Ascending aorta (tissue), 2 donors: ENCODE measurements around the gene ARL16. TPM values are rescaled to one million over a fixed set of nuclear protein-coding genes. Genes with fewer than 3 reads are reported as not detected.
A peak's percentile ranks its signal among the peaks of the same experiment; 100 is the strongest.

Experiments
- DNase-seq, 2 donors: peaks; one replicate each; pipeline ENCODE4 v3.0.0-alpha.2; 2019; ENCODE audit warnings: low spot score in 2 of 2
- H3K27ac ChIP-seq, 2 donors: fragments of 200-600 bp; sonication (generic); one replicate each; pipeline ENCODE4 v1.5.1; 2016 to 2017; ENCODE audit warnings: mild to moderate bottlenecking in 1 of 2
- H3K27me3 ChIP-seq: fragments of 200-600 bp; sonication (generic); one replicate; pipeline ENCODE4 v1.5.1; 2017
- H3K36me3 ChIP-seq, 2 donors: fragments of 200-600 bp; sonication (generic); one replicate each; pipeline ENCODE4 v1.5.1; 2016
- H3K4me1 ChIP-seq, 2 donors: fragments of 200-600 bp; sonication (generic); one replicate each; pipeline ENCODE4 v1.5.1; 2016 to 2017; ENCODE audit warnings: mild to moderate bottlenecking in 1 of 2
- H3K4me3 ChIP-seq, 2 donors: fragments of 200-600 bp; sonication (generic); one replicate each; pipeline ENCODE4 v1.5.1; 2016 to 2017; ENCODE audit warnings: mild to moderate bottlenecking in 1 of 2
- H3K9me3 ChIP-seq, 2 donors: fragments of 200-600 bp; sonication (generic); one replicate each; pipeline ENCODE4 v1.5.1; 2016
- intact Hi-C: fragments of 100-400 bp; cut with DNase I; formaldehyde crosslinking; loops from one replicate; pipeline ENCODE4 v1.15.1; 2023
- total RNA-seq: library from RNA; depleted of rRNA; stranded (reverse); fragments of >200 nt; gene quantifications from one replicate; pipeline ENCODE4 v1.1.0, GENCODE V29; 2016
- TF ChIP-seq, protein P1 (sequence below), 3 experiments: fragments of 200-600 bp in 2 of 3; fragments of 450-650 bp in 1 of 3; sonication (generic) in 2 of 3; IDR thresholded peaks; one replicate each; pipeline ENCODE4 v1.5.1; 2016 to 2019; ENCODE audit warnings: antibody characterized with exemption in 3 of 3, mild to moderate bottlenecking in 1 of 3, moderate library complexity in 1 of 3

The ARL16 gene
- total RNA-seq, 1 donor from 2014 or later: 21.0 TPM

DNA sequence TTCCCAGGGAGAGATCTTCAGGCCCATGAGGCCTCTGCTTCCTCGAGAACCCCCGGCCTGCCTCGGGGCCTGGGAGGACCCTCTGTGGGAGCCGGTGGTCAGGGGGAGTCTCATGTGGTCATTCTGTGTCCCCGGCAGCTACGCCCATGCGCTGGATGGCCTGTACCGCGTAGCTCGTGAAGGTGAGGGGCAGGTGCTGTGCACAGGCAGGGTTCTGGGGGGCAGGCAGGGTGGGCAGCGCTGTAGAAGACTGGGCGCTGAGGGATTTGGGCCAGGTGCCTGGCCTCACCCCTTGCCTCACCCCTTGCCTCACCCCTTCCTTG is 33.0 kb upstream of the ARL16 start:
- intact Hi-C loops: no loop called here
- Histone ChIP-seq H3K4me3 (no peak overlapping the region), H3K27ac (no peak overlapping the region), H3K36me3 (peaks cover 0 to 4% of the 10 kb centered on the region in 2 donors), H3K27me3 (no peaks in the 10 kb centered on the region), H3K4me1 (peaks cover 4 to 6% of the 10 kb centered on the region in 2 donors), H3K9me3 (no peaks in the 10 kb centered on the region)
- TF ChIP-seq, protein P1, sequence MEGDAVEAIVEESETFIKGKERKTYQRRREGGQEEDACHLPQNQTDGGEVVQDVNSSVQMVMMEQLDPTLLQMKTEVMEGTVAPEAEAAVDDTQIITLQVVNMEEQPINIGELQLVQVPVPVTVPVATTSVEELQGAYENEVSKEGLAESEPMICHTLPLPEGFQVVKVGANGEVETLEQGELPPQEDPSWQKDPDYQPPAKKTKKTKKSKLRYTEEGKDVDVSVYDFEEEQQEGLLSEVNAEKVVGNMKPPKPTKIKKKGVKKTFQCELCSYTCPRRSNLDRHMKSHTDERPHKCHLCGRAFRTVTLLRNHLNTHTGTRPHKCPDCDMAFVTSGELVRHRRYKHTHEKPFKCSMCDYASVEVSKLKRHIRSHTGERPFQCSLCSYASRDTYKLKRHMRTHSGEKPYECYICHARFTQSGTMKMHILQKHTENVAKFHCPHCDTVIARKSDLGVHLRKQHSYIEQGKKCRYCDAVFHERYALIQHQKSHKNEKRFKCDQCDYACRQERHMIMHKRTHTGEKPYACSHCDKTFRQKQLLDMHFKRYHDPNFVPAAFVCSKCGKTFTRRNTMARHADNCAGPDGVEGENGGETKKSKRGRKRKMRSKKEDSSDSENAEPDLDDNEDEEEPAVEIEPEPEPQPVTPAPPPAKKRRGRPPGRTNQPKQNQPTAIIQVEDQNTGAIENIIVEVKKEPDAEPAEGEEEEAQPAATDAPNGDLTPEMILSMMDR (IDR thresholded peaks at IDR 0.05): no peak
- no peak for DNase-seq

DNA sequence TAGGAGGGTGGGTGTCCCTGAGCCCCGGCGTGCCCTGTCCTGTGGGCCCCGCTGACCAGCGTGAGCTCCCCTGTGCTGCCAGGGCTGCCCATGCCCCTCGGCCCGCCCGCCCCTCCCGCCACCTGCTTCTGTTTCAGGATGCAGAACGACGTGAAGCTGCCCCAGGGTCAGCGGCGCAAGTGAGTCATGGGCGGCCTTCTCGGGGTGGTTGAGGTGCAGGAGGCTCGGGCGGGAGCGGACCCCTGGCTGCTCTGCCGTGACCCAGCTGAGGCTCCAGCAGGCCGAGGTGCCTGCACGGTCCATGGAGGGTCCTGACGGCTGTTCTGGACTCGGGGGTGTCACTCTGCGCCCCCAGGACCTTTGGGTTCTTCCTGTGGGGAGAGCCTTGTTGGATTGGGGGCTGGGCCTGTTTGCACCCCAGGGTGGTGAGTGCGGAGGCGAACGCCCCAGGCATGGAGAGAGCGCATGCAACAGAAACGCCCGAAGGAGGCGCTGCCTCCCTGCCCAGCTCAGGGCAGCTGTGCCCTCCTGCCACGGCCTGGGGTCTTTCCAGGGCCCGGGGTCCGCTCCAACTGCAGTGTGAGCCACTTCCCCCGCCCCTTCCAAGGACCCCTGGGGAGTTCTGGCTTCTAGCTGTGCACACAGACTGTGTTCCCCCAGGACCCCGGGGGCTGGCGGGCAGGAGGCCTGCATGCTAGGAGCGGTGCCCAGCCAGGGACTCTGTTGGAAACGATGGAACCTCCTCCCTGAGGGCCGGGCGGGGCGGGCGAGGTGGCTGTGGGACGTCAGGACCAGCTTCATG is 32.5 kb upstream of the ARL16 start:
- Histone ChIP-seq H3K27ac (no peak overlapping the region), H3K9me3 (no peaks in the 10 kb centered on the region), H3K4me3 (no peak overlapping the region), H3K27me3 (no peaks in the 10 kb centered on the region), H3K4me1 (peaks cover 7 to 11% of the 10 kb centered on the region in 2 donors), H3K36me3 (peaks cover 0 to 4% of the 10 kb centered on the region in 2 donors)
- intact Hi-C loops: no loop called here
- no peak for DNase-seq
- TF ChIP-seq, protein P1 (IDR thresholded peaks at IDR 0.05): no peak

DNA sequence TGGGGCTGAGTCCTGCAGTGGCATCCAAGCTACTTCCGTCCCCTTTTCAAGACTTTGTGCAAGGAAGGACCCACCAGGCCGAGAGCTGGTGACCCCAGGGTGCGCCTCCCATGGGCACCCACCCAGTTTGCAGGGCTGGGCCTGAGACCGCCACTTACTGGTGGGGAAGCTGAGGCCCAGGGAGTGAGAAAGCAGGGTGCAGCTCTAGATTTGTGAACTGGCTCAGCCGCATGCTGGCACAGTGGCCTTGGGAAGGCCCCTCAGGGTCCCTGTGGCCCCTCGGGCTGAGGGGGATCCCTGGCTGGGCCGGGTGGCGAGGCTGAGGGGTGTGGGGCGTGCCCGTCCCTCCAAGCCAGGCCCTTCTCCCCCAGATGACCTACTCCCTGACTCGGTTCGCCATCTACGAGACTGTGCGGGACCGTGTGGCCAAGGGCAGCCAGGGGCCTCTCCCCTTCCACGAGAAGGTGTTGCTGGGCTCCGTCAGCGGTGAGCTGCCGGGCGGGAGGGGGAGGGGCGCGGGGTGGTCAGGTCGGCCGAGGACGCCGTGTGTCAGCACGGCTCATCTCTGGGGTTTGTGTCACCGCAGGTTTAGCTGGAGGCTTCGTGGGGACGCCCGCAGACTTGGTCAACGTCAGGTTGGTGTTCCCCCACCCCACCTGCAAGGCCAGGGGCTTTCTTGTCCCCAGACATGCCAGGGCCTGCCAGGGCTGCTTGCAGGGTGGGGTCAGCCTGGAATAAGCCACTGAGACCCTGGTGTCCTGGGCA is 31.7 kb upstream of the ARL16 start:
- TF ChIP-seq, protein P1 (IDR thresholded peaks at IDR 0.05): no peak
- Histone ChIP-seq H3K27ac (no peak overlapping the region), H3K4me1 (peaks cover 7 to 13% of the 10 kb centered on the region in 2 donors), H3K36me3 (peaks cover 0 to 4% of the 10 kb centered on the region in 2 donors), H3K9me3 (no peaks in the 10 kb centered on the region), H3K4me3 (no peak overlapping the region), H3K27me3 (no peaks in the 10 kb centered on the region)
- DNase-seq: no peak
- intact Hi-C loops: no loop called here

DNA sequence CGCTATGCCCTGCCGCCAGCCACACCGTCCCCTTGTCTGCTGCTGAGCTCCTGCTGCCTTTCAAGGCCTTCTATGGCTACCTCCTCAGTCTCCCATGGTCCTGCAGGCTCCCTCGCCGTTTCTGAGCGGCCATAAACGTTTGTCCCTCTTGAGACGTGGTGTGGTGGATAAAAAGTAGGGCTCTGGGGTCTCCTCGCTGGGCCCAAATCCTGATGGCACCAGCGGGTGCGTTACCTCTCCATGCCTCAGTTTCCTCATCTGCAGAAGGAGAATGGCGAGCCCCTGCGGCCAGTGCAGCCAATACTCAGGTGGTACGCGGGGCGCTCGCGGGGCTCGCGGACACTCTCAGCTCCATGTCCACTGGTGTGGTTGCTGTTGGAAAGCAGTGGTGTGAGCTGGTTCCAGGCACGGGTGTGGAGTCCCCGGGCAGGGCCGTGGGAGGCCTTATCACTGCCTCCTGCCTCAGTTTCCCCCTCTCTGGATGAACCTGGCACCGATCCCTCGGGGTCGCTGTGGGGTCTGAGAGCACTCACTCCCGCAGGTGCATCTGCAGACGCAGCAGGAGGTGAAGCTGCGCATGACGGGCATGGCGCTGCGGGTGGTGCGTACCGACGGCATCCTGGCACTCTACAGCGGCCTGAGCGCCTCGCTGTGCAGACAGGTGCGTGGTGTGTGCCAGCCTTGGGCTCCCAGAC is 31.0 kb upstream of the ARL16 start:
- TF ChIP-seq, protein P1 (IDR thresholded peaks at IDR 0.05): no peak
- Histone ChIP-seq H3K27me3 (no peaks in the 10 kb centered on the region), H3K27ac (no peak overlapping the region), H3K36me3 (peaks cover 0 to 4% of the 10 kb centered on the region in 2 donors), H3K4me1 (peaks cover 7 to 13% of the 10 kb centered on the region in 2 donors), H3K9me3 (no peaks in the 10 kb centered on the region), H3K4me3 (no peak overlapping the region)
- DNase-seq: no peak
- intact Hi-C loops: no loop called here

DNA sequence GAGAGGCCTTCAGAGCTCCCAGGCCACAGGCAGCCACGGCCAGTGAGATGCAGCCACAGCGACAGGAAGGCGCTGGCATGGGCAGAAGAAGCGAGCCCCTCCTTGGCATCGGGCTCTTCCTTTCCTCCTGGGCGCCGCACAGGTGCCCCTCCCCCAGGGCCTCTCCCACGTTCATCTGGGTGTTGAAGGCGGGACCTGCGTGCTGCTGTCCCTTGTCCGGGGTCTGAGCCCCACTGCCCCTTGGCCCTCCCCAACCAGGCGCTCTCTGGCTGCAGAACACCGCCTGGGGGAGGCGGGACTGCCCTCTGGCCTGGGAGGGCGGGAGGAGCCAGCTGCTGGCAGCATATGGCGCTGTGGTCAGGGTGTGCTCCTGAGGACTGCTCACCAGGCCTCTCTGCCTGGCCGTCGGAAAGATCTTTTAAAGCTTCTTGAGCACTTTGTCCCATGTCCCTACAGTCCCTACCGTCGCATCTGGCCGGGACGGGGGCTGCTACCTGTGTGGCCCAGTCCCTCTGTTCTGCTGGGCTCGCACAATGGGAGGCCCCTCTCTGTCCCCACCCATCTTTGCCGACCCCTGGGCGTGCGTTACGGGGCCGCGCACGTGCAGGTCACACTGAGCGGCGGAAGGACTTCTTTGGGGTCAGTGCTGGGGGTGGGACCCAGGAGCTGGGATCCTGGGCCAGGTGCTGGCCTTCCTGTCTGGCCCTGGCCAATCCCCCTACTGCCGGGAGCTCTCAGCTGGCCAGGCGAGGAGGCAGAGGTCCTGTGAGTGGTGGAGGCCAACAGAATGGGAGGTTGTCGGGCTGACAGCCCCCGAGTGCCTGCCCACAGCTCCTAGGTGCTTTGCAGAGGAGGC is 30.2 kb upstream of the ARL16 start:
- DNase-seq: no peak
- Histone ChIP-seq H3K27ac (no peak overlapping the region), H3K4me1 (peaks cover 7 to 13% of the 10 kb centered on the region in 2 donors), H3K4me3 (peak overlapping the region in 1 of 2 donors; percentile 82), H3K27me3 (no peaks in the 10 kb centered on the region), H3K36me3 (peaks cover 0 to 4% of the 10 kb centered on the region in 2 donors), H3K9me3 (no peaks in the 10 kb centered on the region)
- TF ChIP-seq, protein P1 (IDR thresholded peaks at IDR 0.05): no peak
- intact Hi-C loops: no loop called here
